ENCODE results near the gene GET4.

DNA sequence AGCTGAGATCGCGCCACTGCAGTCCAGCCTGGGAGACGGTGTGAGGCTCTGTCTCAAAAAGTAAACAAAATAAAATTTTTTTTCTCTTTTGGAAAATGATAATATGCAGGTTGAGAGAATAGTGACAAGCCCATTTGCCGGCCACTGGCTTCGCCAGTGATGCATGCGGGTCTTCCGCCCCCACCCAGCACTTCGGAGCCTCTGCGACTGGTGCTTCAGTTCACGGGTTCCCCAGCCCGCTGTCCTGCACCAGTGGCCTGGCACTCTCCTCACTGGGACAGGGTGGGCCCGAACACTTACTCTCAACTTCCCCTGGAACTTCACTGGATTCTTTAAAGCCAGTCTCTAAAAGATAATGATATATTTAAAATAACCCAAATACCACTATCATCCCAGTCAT is 41.3 kb upstream of the GET4 start:
- TF ChIP-seq POLR2A (IDR thresholded peaks at IDR 0.05): no peak
- TF ChIP-seq, protein P1, sequence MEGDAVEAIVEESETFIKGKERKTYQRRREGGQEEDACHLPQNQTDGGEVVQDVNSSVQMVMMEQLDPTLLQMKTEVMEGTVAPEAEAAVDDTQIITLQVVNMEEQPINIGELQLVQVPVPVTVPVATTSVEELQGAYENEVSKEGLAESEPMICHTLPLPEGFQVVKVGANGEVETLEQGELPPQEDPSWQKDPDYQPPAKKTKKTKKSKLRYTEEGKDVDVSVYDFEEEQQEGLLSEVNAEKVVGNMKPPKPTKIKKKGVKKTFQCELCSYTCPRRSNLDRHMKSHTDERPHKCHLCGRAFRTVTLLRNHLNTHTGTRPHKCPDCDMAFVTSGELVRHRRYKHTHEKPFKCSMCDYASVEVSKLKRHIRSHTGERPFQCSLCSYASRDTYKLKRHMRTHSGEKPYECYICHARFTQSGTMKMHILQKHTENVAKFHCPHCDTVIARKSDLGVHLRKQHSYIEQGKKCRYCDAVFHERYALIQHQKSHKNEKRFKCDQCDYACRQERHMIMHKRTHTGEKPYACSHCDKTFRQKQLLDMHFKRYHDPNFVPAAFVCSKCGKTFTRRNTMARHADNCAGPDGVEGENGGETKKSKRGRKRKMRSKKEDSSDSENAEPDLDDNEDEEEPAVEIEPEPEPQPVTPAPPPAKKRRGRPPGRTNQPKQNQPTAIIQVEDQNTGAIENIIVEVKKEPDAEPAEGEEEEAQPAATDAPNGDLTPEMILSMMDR (IDR thresholded peaks at IDR 0.05): no peak

All from adrenal gland (tissue), 5 donors.